HepG2 (cell line): ENCODE measurements around the gene SLC35F6.

Experiments used
- SIX1 ChIP-seq: sonication (generic); formaldehyde crosslinking; IDR thresholded peaks from 2 replicates; pipeline ENCODE4 v1.4.0; 2020; ENCODE audit warnings: missing genetic modification reagents, borderline replicate concordance
- TF ChIP-seq, protein P1 (sequence below): sonication (generic); formaldehyde crosslinking; IDR thresholded peaks from 2 replicates; pipeline ENCODE4 v1.5.0; 2020; ENCODE audit warnings: mild to moderate bottlenecking, missing genetic modification reagents, moderate library complexity

GRCh38 chr2:26739514-26739913 lies 24.6 kb upstream of the SLC35F6 start:
- TF ChIP-seq, protein P1, sequence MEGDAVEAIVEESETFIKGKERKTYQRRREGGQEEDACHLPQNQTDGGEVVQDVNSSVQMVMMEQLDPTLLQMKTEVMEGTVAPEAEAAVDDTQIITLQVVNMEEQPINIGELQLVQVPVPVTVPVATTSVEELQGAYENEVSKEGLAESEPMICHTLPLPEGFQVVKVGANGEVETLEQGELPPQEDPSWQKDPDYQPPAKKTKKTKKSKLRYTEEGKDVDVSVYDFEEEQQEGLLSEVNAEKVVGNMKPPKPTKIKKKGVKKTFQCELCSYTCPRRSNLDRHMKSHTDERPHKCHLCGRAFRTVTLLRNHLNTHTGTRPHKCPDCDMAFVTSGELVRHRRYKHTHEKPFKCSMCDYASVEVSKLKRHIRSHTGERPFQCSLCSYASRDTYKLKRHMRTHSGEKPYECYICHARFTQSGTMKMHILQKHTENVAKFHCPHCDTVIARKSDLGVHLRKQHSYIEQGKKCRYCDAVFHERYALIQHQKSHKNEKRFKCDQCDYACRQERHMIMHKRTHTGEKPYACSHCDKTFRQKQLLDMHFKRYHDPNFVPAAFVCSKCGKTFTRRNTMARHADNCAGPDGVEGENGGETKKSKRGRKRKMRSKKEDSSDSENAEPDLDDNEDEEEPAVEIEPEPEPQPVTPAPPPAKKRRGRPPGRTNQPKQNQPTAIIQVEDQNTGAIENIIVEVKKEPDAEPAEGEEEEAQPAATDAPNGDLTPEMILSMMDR (CRISPR knock-in tag) = no peak
- TF ChIP-seq SIX1 (CRISPR knock-in tag) = no peak
